Activated CD4-positive, CD25-positive, alpha-beta regulatory T cell (primary cell): ENCODE data around the gene MMUT.
"Not testable (repeated sequence)": the region's sequence is repeated elsewhere in the genome, so short reads cannot be mapped to it uniquely, and the experiment has no call there.

ENCODE experiments used
- DNase-seq, 4 experiments: peaks; one replicate each; lab custom pipeline; 2025; lab: John Stamatoyannopoulos, UW

Gene MMUT

GRCh38 chr6:49462927-49463611 lies at the start of gene MMUT, which contains the start of gene CENPQ:
MMUT (minus strand) TSS chr6:49463253; CDS start chr6:49459466, 3,787 bp downstream.
CENPQ (plus strand) TSS chr6:49463370; CDS start chr6:49470177, 6,807 bp downstream.
- DNase-seq = peak; percentile 75 to 84 (median 76)

DNA sequence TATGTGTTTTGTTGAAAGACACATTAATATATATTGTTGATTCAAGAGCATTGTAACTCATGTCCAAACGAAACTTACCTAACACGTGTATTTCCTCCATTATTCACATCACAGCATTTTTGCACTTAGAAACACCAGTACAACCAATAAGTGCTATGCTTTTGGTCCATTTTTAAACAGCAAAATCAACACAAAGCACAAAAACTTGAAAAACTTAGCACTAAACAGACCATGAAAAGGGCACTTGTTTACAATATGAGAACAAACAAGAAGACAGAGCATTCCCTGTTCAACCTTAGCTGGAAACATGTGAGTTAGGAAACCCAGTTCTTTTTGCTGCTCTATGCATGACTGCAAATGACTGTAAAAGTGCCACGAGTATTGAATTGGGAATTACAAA lies 46.3 kb upstream of the MMUT start:
- no peak for DNase-seq

DNA sequence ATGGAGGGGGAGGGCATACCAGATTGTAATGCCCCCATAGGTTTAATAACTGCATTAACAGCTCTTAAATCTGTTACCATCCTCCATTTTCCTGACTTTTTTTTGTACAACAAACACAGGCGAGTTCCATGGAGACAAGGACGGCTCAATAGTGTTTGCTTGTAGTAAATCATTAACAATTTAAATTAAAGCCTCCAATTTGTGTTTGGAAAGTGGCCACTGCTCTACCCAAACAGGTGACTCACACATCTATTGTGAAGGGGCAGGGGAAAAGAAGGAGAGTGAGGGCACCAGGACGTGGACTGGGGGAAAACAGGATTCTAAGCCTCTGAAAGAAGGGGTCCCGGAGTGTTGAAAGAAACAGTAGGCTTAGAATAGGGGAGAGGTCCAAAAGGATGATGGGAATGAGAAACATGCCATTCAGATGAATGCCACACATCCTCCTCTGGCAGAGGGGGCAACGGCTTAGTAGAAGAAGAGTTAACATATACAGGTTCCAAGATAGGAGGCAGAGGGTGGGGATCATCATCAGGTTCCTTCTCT lies 43.6 kb upstream of the MMUT start:
- DNase-seq = no peak

GRCh38 chr6:49504666-49505065 lies 41.6 kb upstream of the MMUT start:
- DNase-seq = no peak

DNA sequence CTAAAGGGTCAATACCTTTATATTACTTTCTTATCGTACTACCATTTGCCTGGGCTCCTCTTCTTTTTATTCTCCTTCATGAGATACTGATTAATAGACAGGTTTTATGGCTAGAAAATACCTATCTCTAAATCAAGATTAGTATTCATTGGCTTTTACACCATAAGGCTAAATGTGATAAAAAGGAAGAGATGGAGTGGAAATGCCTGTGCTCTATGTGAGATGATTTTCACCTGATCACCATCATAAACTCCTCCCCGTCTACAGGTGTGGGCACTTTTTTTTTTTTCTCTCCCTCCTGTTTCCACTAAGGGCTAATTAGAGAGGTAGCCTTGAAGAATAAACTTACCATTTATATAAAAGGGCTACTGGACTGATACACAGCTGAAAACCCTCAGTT lies 36.6 kb upstream of the MMUT start, which contains the start of gene GLYATL3:
Gene GLYATL3, plus strand, starts transcription at position 301 of the 400 bp plus-strand sequence. CDS start 12,068 bp downstream, outside the sequence.
- DNase-seq = no peak

DNA sequence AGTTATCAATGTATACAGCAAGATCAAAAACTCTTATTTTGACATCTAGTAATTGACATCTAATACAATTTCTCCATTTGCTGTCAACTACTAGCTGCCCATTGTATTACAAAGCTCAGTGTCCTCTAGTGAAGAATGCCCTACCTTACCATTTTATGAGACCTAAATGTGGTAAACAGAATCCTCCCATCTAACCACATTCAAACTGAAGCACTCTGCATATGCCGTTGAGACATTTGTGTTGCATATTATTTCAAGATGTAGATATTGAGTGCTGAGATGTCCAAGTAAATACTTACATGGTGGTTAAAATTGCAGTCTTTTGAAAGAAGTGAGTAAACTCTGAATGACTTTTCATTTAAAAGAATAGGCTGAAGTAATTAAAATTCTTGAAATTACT lies 36.1 kb upstream of the MMUT start:
- DNase-seq = no peak

DNA sequence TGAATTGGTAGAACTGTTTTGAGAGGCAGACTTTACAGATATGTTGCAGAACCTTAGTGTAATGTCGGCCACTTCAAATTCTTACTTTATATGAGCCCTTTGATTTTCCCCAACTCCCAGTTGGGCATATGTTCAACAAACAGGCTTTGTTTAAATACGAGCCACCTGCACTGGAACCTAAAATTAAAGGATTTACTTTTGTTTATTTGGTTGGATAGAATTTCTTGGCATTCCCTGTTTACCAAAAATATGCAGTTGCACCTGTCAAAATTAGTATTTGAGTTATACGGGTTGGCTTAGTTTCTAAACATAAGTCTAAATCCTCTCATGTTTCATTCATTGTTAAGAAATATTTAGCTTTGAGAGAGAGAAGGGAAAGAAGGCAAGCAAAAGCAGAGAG lies 34.3 kb upstream of the MMUT start:
- no peak for DNase-seq

DNA sequence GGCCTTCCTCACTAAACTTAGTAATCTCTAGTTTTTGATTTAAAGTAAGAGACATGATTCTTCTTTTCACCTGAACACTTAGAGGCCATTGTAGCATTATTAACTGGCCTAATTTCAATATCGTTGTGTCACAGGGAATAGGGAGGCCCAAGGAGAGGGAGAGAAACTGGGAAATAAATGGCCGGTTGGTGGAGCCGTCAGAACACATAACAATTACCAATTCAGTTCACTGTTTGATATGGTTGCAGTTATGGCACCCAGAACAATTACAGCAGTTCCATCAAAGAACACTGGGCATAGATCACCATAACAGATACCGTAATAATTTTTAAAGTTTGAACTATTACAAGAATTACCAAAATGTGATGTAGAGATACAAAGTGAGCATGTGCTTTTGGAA lies 27.6 kb upstream of the MMUT start:
- no peak for DNase-seq

DNA sequence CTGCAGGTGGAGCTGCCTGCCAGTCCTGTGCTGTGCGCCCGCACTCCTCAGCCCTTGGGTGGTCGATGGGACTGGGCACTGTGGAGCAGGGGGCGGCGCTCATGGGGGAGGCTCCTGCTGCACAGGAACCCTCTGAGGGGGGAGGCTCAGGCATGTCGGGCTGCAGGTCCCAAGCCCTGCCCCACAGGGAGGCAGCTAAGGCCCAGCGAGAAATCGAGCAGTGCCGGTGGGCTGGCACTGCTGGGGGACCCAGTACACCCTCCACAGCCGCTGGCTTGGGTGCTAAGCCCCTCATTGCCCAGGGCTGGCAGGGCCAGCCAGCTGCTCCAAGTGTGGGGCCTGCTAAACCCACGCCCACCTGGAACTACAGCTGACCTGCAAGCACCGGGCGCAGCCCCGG lies 20.3 kb upstream of the MMUT start:
- DNase-seq = not testable (repeated sequence)

GRCh38 chr6:49481846-49482245 lies 18.8 kb upstream of the MMUT start:
- not testable (repeated sequence) for DNase-seq

- DNase-seq = no peak
Measured at GRCh38 chr6:49479308-49479970, 16.4 kb upstream of the MMUT start.

GRCh38 chr6:49476564-49476963 lies 13.5 kb upstream of the MMUT start:
- DNase-seq = not testable (repeated sequence)

- DNase-seq = no peak
Measured at GRCh38 chr6:49468042-49468441, 5.0 kb upstream of the MMUT start.

DNA sequence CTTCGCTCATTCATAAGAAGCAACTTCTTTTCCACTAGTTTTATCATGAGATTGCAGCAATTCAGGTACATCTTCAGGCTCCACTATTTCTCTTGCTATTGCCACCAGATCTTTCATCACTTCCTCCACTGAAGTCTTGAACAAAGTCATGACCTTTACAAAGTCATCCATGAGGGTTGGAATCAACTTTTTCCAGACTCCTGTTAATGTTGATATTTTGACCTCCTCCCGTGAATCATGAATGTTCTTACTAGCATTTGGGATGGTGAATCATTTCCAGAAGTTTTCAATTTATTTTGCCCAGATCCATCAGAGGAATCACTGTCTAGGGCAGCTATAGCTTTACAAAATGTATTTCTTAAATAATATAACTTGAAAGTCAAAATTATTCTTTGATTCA lies 1.6 kb upstream of the MMUT start:
- no peak for DNase-seq

DNA sequence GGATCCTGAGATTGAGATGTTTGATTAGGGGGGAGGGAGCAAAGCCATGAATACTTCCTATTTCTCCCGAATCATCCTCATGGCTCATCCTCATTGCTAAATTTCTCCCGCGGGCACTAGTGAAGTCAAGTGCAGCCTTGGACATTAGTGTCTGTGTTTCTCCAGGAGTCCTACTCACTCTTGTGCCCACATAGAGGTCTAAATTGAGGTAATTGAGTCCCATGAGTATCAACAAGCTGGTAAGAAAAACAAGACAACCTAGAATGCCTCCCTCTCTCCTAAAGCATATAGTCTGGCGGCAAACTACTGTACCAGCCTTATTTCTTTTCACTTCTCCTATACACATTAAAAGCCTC lies 537 bp upstream of the MMUT start:
- DNase-seq = no peak

DNA sequence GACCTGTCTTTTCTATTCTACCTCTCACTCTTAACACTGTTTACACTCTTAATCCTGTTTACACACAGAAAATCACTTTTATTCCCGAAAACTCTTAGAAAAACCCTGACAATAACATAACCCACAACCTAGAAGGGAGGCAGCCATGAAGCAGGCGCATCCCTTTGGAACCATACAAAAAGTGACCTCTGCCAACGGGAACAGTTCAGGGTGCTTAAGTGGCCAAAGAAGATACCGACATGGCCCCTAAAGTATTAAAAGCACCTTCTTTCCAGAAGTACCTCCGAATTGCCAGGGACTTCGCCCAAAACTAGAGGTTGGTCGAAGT lies 490 bp downstream of the MMUT start:
- no peak for DNase-seq

- DNase-seq = no peak
Measured at GRCh38 chr6:49462071-49462470, 982 bp downstream of the MMUT start.

- DNase-seq = no peak
Measured at GRCh38 chr6:49457771-49458170, 5.3 kb downstream of the MMUT start.

GRCh38 chr6:49454787-49455709 lies 8.0 kb downstream of the MMUT start:
- no peak for DNase-seq

DNA sequence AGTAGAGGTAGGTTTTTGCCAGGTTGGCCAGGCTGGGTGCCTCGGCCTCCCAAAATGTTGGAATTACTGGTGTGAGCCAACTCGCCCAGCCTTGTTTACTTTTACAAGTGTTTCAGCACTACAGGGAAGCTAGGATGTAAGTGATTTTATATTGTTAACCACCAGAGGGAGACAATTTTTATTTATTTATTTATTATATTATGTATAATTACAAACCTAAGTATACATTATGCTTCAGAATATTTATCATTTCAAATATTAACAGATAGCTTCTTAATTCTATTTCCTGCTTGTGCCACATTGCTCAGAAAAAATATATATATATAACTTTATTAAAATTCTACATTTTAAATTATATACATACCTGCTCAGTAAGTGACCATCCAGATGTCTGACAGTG lies 9.8 kb downstream of the MMUT start:
- DNase-seq = no peak

- no peak for DNase-seq
Measured at GRCh38 chr6:49430866-49431265, 32.2 kb downstream of the MMUT start.

DNA sequence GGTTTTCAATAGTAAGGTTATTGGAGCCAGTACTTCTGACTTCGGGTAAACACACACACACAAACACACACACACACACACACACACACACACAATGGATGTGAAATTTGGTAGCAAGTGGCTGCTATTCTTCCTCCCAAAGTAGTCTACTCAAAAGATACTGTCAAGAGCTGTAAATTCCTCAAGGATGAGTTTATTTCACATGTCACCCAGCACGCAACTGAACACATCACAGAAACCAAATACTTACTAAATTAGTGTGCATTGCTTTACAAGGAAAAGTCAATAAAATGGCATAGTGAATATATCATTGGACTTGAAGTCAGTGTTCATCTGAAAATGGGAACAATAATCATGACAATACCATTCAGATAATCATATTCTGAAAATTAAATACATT lies 32.9 kb downstream of the MMUT start:
- DNase-seq = no peak
